Measurements from ENCODE around the gene MMS22L. TPM values are rescaled to one million over a fixed set of nuclear protein-coding genes. Genes with fewer than 3 reads are reported as not detected.

MMS22L gene
- total RNA-seq, 1 experiment from 2014 or later = 52.8 TPM

- H3K9me3 Mint-ChIP-seq = peaks cover 5 to 18% of the 10 kb centered on the region in 2 experiments; a peak in 4 of 5 replicates
- H3K27me3 Mint-ChIP-seq (ENCODE audit: low read depth) = no peaks in the 10 kb centered on the region; the same call in 1 of the 2 replicates
- H4K91ac ChIP-seq (ENCODE audit: insufficient read length, low read depth, low read length) = no peak overlapping the region
- H2BK12ac ChIP-seq (ENCODE audit: insufficient read length, low read depth, low read length) = no peak overlapping the region
- H2AFZ ChIP-seq (ENCODE audit: low read length) = no peak overlapping the region
- no peak overlapping the region for H3K18ac ChIP-seq (ENCODE audit: insufficient read length, low read depth, low read length)
- H2BK15ac ChIP-seq (ENCODE audit: low read depth, low read length) = no peak overlapping the region
- H4K8ac ChIP-seq (replicated peaks; ENCODE audit: insufficient read length, low read depth, low read length) = no peak overlapping the region
- H3K4ac ChIP-seq (ENCODE audit: low read depth, low read length) = no peak overlapping the region
- no peak overlapping the region for H3T11ph ChIP-seq (ENCODE audit: low read length)
- H3K23ac ChIP-seq (ENCODE audit: insufficient read length, low read depth, low read length) = no peak overlapping the region
- no peaks in the 10 kb centered on the region for H3K23me2 ChIP-seq (ENCODE audit: insufficient read length, low read depth, low read length, poor library complexity, severe bottlenecking)
- H3K36me3 Mint-ChIP-seq (ENCODE audit: insufficient read depth in 1 of 3, low read depth in 3 of 3) = peaks cover 5 to 11% (median 6%) of the 10 kb centered on the region in 3 experiments; a peak in 6 of 7 replicates
- H3K4me3 Mint-ChIP-seq = no peak overlapping the region
- no peak overlapping the region for H2BK5ac ChIP-seq (ENCODE audit: insufficient read length, low read length)
- no peaks in the 10 kb centered on the region for H3K4me1 ChIP-seq (ENCODE audit: insufficient read depth, low read length)
- no peak overlapping the region for H3K14ac ChIP-seq (ENCODE audit: insufficient read depth, low read length)
- H4K5ac ChIP-seq (ENCODE audit: insufficient read length, low read depth, low read length) = no peak overlapping the region
- H3K27ac ChIP-seq (ENCODE audit: insufficient read length, low read depth, low read length) = no peak overlapping the region
- no CpG with 5 or more reads among the region's 1 CpG for WGBS (ENCODE audit: extremely low coverage, insufficient read length, low lambda C conversion rate)
- no peak overlapping the region for H3K9ac ChIP-seq (ENCODE audit: extremely low read depth, insufficient read length, low read length)
- H4K20me1 ChIP-seq (ENCODE audit: control insufficient read depth, insufficient read depth, insufficient read length) = no peaks in the 10 kb centered on the region
- no peak overlapping the region for H2AK5ac ChIP-seq (ENCODE audit: insufficient read length, low read length)
- H3K79me2 ChIP-seq (ENCODE audit: insufficient read depth, low read length) = no peaks in the 10 kb centered on the region
- H2BK20ac ChIP-seq (ENCODE audit: low read depth, low read length, poor library complexity, severe bottlenecking) = no peak overlapping the region
- H2BK120ac ChIP-seq (ENCODE audit: low read depth, low read length, poor library complexity, severe bottlenecking) = no peak overlapping the region
- H3K4me2 ChIP-seq (ENCODE audit: insufficient read depth, insufficient read length, low read length) = no peak overlapping the region
- H3K27ac Mint-ChIP-seq = no peak overlapping the region
- no peaks in the 10 kb centered on the region for H3K79me1 ChIP-seq (ENCODE audit: insufficient read depth, low read depth, low read length, poor library complexity, severe bottlenecking)
- peaks cover 11% of the 10 kb centered on the region for H3K9me3 ChIP-seq (ENCODE audit: control insufficient read depth, low read depth, low read length)
- H3K27me3 ChIP-seq (ENCODE audit: insufficient read depth, low read length) = no peaks in the 10 kb centered on the region
- peaks cover 11 to 13% of the 10 kb centered on the region in 2 experiments for H3K4me1 Mint-ChIP-seq
- DNase-seq = no peak
- no peak overlapping the region for H3K56ac ChIP-seq (ENCODE audit: insufficient read length, low read depth, low read length)
- TF ChIP-seq CTCF (conservative IDR thresholded peaks at IDR 0.05) = no peak
Measured at GRCh38 chr6:97292671-97293070, 9.7 kb upstream of the MMS22L start.

Data from H9 (cell line).